HEK293T (cell line): ENCODE measurements around the gene NRG2.

Experiments
- CTCF ChIA-PET: fragments of 350-600 bp; formaldehyde crosslinking; extraction: SDS; loops from one replicate; lab custom pipeline; 2021; ENCODE audit warnings: antibody characterized with exemption, inconsistent platforms; lab: Yijun Ruan, JAX
- POLR2A ChIA-PET: fragments of 350-600 bp; formaldehyde crosslinking; extraction: SDS; loops from one replicate; lab custom pipeline; 2020; ENCODE audit warnings: antibody characterized with exemption, inconsistent platforms; lab: Yijun Ruan, JAX
- DNase-seq: peaks from one replicate; pipeline ENCODE4 v3.0.0; 2012; ENCODE audit warnings: mixed read lengths; ENCODE audit errors: extremely low spot score
- ARNT ChIP-seq: fragments of 450-650 bp; IDR thresholded peaks from 2 replicates; pipeline ENCODE4 v1.6.1; 2017; ENCODE audit warnings: mild to moderate bottlenecking
- BHLHE40 ChIP-seq: fragments of 450-650 bp; IDR thresholded peaks from 2 replicates; pipeline ENCODE4 v1.6.1; 2016; ENCODE audit warnings: mild to moderate bottlenecking, moderate library complexity, borderline replicate concordance
- CTBP1 ChIP-seq: fragments of 450-650 bp; IDR thresholded peaks from 2 replicates; pipeline ENCODE4 v1.6.1; 2016; ENCODE audit warnings: borderline replicate concordance
- ELF4 ChIP-seq: fragments of 450-650 bp; IDR thresholded peaks from 2 replicates; pipeline ENCODE4 v1.6.1; 2017; ENCODE audit warnings: antibody characterized with exemption
- FOXA1 ChIP-seq: fragments of 450-650 bp; IDR thresholded peaks from 2 replicates; pipeline ENCODE4 v1.6.1; 2016; ENCODE audit warnings: mild to moderate bottlenecking
- FOXK2 ChIP-seq: fragments of 450-650 bp; IDR thresholded peaks from 2 replicates; pipeline ENCODE4 v1.6.1; 2016; ENCODE audit warnings: mild to moderate bottlenecking
- FOXM1 ChIP-seq: fragments of 450-650 bp; IDR thresholded peaks from 2 replicates; pipeline ENCODE4 v1.6.1; 2017; ENCODE audit warnings: mild to moderate bottlenecking, borderline replicate concordance
- HDGF ChIP-seq: fragments of 450-650 bp; IDR thresholded peaks from 2 replicates; pipeline ENCODE4 v1.6.1; 2017; ENCODE audit warnings: antibody characterized with exemption, borderline replicate concordance
- L3MBTL2 ChIP-seq: fragments of 450-650 bp; conservative IDR thresholded peaks from 2 replicates; pipeline ENCODE4 v1.6.1; 2016; ENCODE audit warnings: mild to moderate bottlenecking
- LEF1 ChIP-seq: fragments of 450-650 bp; IDR thresholded peaks from 2 replicates; pipeline ENCODE4 v1.6.1; 2017; ENCODE audit warnings: mild to moderate bottlenecking, borderline replicate concordance
- NFRKB ChIP-seq: fragments of 450-650 bp; IDR thresholded peaks from 2 replicates; pipeline ENCODE4 v1.6.1; 2016; ENCODE audit warnings: mild to moderate bottlenecking, moderate library complexity
- PKNOX1 ChIP-seq: fragments of 450-650 bp; IDR thresholded peaks from 2 replicates; pipeline ENCODE4 v1.6.1; 2016
- SP1 ChIP-seq: fragments of 450-650 bp; IDR thresholded peaks from 2 replicates; pipeline ENCODE4 v1.6.1; 2017
- SUZ12 ChIP-seq: fragments of 450-650 bp; IDR thresholded peaks from 2 replicates; pipeline ENCODE4 v1.6.1; 2016; ENCODE audit warnings: mild to moderate bottlenecking
- TARDBP ChIP-seq: fragments of 450-650 bp; IDR thresholded peaks from 2 replicates; pipeline ENCODE4 v1.6.1; 2016
- ZNF384 ChIP-seq: fragments of 450-650 bp; IDR thresholded peaks from 2 replicates; pipeline ENCODE4 v1.6.1; 2016

The NRG2 gene

GRCh38 chr5:139812836-139813805 lies 230.0 kb downstream of the NRG2 start:
- ChIA-PET CTCF (no interaction called here), POLR2A (no interaction called here)
- TF ChIP-seq NFRKB (no peak), ZNF384 (no peak), CTBP1 (no peak), FOXA1 (no peak), L3MBTL2 (no peak), SP1 (no peak), HDGF (no peak), FOXK2 (no peak), BHLHE40 (no peak), ARNT (no peak), LEF1 (no peak), FOXM1 (no peak), PKNOX1 (no peak), TARDBP (no peak), ELF4 (no peak), SUZ12 (no peak)
- DNase-seq: no peak

- ChIA-PET POLR2A (no interaction called here), CTCF (no interaction called here)
- DNase-seq: no peak
- TF ChIP-seq LEF1 (no peak), L3MBTL2 (no peak), TARDBP (no peak), FOXA1 (no peak), ZNF384 (no peak), SUZ12 (no peak), ARNT (no peak), CTBP1 (no peak), SP1 (no peak), PKNOX1 (no peak)
Observed at GRCh38 chr5:139812323-139812722, 230.8 kb downstream of the NRG2 start.

- TF ChIP-seq L3MBTL2 (no peak), NFRKB (no peak), PKNOX1 (no peak), SUZ12 (no peak), FOXK2 (no peak), FOXA1 (no peak), LEF1 (no peak), BHLHE40 (no peak), TARDBP (no peak), ELF4 (no peak), HDGF (no peak), ZNF384 (no peak), ARNT (no peak), FOXM1 (no peak), CTBP1 (no peak), SP1 (no peak)
- DNase-seq: no peak
- ChIA-PET CTCF (interaction anchor here (0.6 kb wide), 1 partner anchor 28 kb away, joined by 3 read pairs; no protein-coding TSS in a partner anchor), POLR2A (no interaction called here)
Observed at GRCh38 chr5:139811274-139811607, 231.9 kb downstream of the NRG2 start.

GRCh38 chr5:139810341-139811273 lies 232.5 kb downstream of the NRG2 start:
- POLR2A ChIA-PET: no interaction called here
- TF ChIP-seq TARDBP (no peak), SP1 (no peak), NFRKB (no peak), HDGF (no peak)
- CTCF ChIA-PET: interaction anchor here (0.6 kb wide), 1 partner anchor 28 kb away, joined by 3 read pairs; no protein-coding TSS in a partner anchor
- DNase-seq: no peak

- TF ChIP-seq ZNF384 (no peak), FOXK2 (no peak), BHLHE40 (no peak), FOXA1 (no peak), SUZ12 (no peak), SP1 (no peak), LEF1 (no peak), L3MBTL2 (no peak), ELF4 (no peak), CTBP1 (no peak), PKNOX1 (no peak), FOXM1 (no peak), TARDBP (no peak), HDGF (no peak), ARNT (no peak), NFRKB (no peak)
- ChIA-PET CTCF (no interaction called here), POLR2A (no interaction called here)
- DNase-seq: no peak
Observed at GRCh38 chr5:139809331-139809810, 233.7 kb downstream of the NRG2 start.
